ENCODE results near the gene POM121.
"Not testable (repeated sequence)": the region's sequence is repeated elsewhere in the genome, so short reads cannot be mapped to it uniquely, and the experiment has no call there.

POM121 gene

GRCh38 chr7:72950432-72950831 is 25.5 kb downstream of the POM121 start:
- DNase-seq = not testable (repeated sequence)

DNA sequence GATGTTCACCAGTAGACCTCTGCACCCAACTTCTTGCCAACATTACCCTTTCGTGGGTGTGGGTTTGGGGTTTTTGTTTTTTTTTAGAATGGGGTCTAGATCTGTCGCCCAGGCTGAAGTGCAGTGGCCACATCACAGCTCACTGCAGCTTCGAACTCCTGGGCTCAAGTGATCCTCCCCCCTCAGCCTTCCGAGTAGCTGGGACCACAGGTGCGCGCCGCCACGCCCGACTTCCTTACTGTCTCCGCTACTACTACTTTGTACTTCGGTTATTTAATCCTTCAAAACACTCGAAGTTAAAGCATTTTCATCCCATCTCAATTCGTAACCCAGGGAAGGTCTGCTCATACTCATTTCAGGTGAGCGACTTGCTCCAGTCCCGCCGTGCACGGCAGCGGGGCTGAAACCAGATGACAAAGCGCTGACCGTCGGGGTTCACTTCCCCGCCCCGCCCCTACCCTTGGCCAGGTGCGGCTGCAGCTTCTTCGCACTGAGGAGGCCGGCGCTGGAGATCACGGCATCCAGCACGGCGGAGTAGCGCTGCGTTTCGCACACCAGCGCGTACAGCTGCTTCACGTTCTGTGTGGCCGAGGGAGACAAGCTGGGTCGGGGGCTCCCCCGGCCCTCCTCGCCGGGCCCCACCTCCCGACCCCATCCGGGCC is 29.1 kb downstream of the POM121 start:
- DNase-seq = not testable (repeated sequence)

DNA sequence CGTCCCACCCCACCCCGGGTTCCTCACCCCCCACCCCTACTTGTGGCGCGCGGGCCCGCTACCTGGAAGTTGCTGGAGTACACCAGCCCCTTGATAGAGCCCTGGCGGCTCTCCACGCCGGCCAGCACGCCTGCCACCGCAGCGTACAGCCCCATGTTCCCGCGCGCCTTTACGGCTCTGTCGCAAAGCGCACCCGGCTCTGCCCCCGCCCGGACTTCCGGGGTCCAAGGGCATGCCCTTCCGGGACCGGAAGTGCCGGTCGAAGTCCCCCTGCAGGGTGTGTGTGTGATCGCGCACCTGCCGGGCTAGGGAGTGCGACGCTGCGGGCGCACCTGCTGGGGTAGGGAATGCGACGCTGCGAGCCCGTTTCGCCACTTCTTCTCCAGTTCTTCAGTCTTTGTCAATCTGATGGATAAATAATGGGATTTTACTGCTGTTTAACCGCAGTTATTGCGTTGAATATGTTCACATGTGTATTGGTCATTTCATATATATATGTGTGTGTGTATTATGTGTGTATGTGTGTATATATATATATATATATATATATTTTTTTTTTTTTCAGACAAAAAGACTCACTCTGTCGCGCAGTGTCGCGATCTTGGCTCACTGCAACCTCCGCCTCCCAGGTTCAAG is 29.8 kb downstream of the POM121 start:
- not testable (repeated sequence) for DNase-seq

DNA sequence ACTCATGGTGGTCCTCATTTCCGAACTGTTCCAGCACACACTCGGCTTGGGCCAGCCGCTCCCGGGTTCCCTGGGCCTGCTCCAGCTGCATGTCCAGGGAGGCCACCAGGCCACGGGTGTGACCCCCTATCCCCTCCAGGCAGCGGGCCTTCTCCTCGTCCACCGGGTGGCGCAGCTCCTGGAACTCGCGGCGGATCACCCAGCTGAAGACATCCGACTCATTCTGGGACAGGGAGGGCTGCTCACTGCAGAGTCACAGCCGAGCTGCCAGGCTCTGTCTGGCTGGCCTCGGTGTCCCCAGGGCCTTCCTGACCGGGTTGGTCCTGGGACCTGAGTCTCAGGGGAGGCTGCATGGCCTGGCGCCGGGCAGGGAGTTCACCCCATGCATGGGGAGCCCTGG is 35.1 kb downstream of the POM121 start:
- DNase-seq = not testable (repeated sequence)

- DNase-seq = not testable (repeated sequence)
Measured at GRCh38 chr7:72960626-72961345, 35.9 kb downstream of the POM121 start.

GRCh38 chr7:72961346-72961650 is 36.4 kb downstream of the POM121 start:
- not testable (repeated sequence) for DNase-seq

DNA sequence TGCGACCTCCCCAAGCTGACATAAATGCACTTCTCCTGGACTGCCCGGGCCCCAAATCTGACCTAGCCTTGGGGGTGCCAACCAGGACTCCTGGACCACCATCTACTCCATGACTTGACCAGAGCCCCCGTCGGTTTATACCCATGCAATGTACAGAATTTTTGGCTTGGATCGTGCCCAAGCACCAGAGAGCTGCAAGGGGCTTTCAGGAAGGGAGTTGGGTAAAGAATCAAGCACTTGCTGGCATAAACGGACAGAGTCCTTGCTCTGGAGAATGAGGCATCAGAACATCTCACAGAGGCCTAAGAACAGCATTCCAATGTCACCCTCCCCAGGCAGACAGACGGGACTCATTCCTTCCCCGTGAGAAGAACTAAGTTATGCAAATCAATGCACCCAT is 38.2 kb downstream of the POM121 start:
- not testable (repeated sequence) for DNase-seq

DNA sequence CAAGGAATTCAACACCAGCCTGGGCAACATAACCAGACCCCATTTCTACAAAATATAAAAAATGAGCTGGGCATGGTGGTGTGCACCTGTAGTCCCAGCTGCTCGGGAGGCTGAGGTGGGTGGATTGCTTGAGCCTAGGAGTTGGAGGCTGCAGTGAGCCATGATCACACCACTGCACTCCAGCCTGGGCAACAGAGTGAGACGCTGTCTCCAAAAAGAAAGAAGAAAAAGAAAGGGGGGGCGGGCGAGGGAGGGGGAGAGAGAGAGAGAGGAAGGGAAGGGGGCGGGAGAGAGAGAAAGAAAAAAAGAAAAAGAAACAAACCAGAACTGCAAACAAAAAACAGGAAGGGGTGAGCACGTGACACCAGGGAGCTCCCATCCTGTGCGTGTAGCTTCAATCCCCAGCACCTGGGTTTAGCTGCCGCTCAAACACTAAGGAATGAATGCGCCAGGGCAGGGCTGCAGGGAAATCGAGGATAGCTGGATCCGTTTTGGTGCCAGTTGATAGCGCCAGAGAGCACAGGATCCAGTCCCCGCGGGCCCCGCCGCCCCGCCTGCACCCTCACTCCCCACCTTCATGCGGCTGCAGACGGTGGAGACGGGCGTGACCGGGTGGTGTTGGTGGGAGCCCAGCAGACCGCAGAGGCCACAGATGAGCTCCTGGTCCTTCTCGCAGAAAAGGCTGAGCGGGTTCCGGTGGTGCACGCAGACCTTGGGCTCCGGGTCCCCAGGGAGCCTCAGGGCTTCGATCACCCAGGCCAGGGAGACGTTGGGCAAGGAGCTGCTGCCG is 40.5 kb downstream of the POM121 start:
- DNase-seq = not testable (repeated sequence)

- not testable (repeated sequence) for DNase-seq
Measured at GRCh38 chr7:72966892-72967291, 42.0 kb downstream of the POM121 start.

DNA sequence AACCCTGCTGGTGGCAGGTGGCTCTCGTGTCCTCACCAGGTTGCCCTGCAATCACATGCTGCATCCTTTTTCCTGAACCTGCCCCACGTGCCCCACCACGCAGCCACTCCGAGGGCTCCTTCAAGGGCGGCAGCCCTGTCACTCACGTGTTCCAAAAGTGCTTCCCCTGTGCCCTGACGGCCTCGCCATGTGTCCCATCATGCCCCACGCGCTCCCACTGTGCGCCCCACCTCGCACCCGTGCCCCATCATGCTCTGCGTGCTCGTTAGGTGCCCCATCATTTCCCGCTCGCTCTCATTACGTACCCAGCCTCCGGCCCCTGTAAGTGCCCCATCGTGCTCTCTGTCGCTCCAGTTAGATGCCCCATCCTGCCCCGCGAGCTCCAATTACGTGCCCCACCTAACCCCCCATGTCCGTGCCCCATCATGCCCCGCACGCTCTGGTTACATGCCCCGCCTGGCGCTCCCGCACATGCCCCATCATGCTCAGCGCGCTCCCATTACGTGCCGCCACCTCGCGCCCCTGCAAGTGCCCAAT is 44.2 kb downstream of the POM121 start, which contains the start of gene TRIM74:
TRIM74 (minus strand) TSS at position 487 of the 537 bp plus-strand sequence. CDS start 3,309 bp downstream, outside the sequence.
- DNase-seq = not testable (repeated sequence)

DNA sequence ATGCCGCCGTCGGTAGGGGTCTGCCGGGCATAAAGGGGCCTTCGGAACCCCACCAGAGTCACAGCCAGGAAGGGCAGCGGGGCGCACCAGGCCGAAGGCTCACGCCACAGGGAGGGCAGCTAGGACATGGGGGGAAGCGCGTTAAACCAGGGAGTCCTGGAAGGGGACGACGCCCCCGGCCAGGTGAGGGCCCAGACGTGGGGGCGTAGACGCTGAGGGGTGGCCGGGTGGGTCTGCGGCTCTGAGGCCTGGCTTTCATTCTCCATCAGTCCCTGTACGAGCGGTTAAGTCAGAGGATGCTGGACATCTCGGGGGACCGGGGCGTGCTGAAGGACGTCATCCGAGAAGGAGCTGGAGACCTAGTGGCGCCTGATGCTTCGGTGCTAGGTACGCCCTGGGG is 44.8 kb downstream of the POM121 start:
- DNase-seq = not testable (repeated sequence)

DNA sequence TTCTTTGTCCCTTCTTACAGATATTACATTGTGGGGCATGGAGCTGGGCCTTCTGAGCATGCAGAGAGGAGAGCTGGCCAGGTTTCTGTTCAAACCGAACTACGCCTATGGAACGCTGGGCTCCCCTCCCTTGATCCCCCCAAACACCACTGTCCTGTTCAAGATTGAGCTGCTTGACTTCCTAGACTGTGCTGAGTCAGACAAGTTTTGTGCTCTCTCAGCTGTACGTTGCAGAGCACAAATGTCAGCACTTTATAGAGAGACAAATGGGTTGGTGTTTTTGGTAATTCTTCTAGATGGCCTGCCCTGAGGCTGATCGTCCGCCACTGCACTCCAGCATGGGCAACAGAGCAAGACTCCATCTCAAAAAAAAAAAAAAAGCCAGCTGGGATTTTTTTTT is 46.6 kb downstream of the POM121 start:
- DNase-seq = not testable (repeated sequence)

DNA sequence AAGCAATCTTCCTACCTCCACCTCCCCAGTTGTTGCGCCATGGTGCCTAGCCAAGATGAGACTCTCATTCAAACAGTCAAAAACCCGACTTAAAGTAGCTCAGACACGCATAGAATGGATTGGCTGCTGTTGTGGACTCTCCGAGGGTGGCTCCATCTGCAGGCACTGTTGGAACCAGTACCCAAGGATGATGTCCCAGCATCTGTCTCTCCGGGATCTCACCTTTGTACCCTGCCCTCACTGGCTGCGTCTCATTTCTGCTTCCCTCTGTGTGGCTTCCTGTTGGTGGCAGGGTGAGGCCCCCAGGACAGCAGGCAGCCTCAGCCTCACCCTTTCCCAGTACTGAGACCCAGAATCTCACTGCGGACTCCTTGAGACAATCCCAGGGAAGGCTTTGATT is 49.9 kb downstream of the POM121 start:
- DNase-seq = not testable (repeated sequence)

DNA sequence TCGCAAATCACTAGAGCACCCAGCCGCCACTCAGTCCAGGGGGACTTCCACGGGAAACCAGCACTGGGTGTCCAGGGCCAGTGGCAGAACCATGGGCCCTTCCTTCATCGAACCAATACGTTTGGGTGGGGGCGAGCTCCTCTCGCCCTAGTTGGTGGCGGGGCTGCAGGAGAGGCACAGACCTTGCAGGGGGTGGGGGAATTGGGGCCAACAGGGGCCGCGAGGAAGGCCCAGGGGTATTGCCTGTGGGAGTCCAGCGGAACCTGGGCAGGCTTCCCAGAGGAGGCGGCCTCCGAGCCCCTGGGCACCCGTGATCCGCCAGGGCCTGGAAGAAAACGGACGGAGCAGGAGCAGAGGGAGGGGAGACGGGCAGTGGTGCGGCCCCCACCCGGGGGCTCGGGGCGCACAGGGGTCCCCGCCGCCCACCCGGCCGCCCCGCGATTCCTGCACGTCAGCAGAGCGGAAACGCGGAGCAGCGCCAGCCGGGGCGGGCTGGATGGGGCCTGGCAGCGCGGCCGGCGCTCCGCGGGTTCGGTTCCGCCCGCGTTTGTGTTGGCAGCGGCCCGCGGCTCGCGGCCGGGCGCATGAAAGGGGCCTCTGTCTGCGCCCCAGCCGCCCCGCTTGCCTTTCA is 50.9 kb downstream of the POM121 start:
- DNase-seq = not testable (repeated sequence)

DNA sequence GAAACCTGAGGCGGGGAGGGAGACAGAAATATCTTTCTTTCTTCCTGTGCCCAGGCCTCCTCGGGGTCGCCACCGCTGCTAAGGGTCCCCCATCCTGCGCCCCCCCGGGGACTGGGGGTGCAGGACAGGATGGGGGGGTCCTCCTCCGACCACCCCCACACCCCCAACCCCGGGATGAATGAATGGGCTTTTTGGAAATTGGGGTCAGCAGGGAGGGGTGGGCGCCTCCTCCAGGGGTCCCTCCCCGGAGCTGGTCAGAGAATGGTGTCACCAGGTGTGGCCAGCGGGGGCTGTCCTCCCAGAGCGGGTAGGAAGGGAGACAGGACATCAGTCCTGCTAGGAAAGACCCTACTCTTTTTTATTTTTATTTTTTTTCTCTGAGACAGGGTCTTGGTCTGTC is 51.5 kb downstream of the POM121 start:
- DNase-seq = not testable (repeated sequence)

- DNase-seq = not testable (repeated sequence)
Measured at GRCh38 chr7:72980382-72980781, 55.5 kb downstream of the POM121 start.

GRCh38 chr7:72982084-72982483 is 57.2 kb downstream of the POM121 start:
- not testable (repeated sequence) for DNase-seq

GRCh38 chr7:72990146-72990913 is 65.4 kb downstream of the POM121 start:
- DNase-seq = not testable (repeated sequence)

DNA sequence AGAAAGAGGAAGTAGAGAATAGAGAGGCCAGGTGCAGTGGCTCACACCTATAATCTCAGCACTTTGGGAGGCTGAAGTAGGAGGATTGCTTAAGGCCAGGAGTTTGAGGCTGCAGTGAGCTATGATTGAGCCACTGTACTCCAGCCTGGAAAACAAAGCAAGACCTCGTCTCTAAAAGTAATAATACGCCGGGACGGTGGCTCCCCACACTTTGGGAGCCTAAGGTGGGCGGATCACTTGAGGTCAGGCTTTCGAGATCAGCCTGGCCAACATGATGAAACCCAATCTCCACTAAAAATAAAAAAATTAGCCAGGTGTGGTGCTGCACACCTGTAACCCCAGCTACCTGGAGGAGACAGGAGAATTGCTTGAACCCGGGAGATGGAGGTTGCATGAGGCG is 70.6 kb downstream of the POM121 start:
- DNase-seq = not testable (repeated sequence)

- DNase-seq = not testable (repeated sequence)
Measured at GRCh38 chr7:72997447-72997846, 72.6 kb downstream of the POM121 start.

- DNase-seq = not testable (repeated sequence)
Measured at GRCh38 chr7:72997887-72998468, 73.1 kb downstream of the POM121 start.
